Measurements from ENCODE around the gene NR1H2. TPM values are rescaled to one million over a fixed set of nuclear protein-coding genes. Genes with fewer than 3 reads are reported as not detected.
"Not testable (repeated sequence)": the region's sequence is repeated elsewhere in the genome, so short reads cannot be mapped to it uniquely, and the experiment has no call there.

The NR1H2 gene
- total and polyA plus RNA-seq, 8 donors: 47.4 to 241 (median 68.0) TPM

- intact Hi-C loops (cut with DNase I; ENCODE audit: low total_unique reads): no loop called here
- no peak for TF ChIP-seq POLR2AphosphoS5 (IDR thresholded peaks at IDR 0.05)
- TF ChIP-seq, protein P1, sequence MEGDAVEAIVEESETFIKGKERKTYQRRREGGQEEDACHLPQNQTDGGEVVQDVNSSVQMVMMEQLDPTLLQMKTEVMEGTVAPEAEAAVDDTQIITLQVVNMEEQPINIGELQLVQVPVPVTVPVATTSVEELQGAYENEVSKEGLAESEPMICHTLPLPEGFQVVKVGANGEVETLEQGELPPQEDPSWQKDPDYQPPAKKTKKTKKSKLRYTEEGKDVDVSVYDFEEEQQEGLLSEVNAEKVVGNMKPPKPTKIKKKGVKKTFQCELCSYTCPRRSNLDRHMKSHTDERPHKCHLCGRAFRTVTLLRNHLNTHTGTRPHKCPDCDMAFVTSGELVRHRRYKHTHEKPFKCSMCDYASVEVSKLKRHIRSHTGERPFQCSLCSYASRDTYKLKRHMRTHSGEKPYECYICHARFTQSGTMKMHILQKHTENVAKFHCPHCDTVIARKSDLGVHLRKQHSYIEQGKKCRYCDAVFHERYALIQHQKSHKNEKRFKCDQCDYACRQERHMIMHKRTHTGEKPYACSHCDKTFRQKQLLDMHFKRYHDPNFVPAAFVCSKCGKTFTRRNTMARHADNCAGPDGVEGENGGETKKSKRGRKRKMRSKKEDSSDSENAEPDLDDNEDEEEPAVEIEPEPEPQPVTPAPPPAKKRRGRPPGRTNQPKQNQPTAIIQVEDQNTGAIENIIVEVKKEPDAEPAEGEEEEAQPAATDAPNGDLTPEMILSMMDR (IDR thresholded peaks at IDR 0.05): peak in 1 of 7 experiments; percentile 30
- no peak overlapping the region for H3K27ac ChIP-seq
- peak overlapping the region; percentile 27 to 45 (median 38) for H3K4me3 ChIP-seq
- no peak for DNase-seq
- 1 to 5% (median 4%) methylated on average over 9 to 104 of the region's 104 CpGs for WGBS, 5 donors
- H3K27me3 ChIP-seq: peaks cover 6 to 93% (median 73%) of the 10 kb centered on the region in 3 donors
- H3K9me3 ChIP-seq: peaks cover 0 to 5% (median 0%) of the 10 kb centered on the region in 4 donors
- H3K4me1 ChIP-seq: peaks cover 26 to 64% (median 56%) of the 10 kb centered on the region in 4 donors
- no peaks in the 10 kb centered on the region for H3K36me3 ChIP-seq
Observed at GRCh38 chr19:50328224-50328872, 47.9 kb upstream of the NR1H2 start.

DNA sequence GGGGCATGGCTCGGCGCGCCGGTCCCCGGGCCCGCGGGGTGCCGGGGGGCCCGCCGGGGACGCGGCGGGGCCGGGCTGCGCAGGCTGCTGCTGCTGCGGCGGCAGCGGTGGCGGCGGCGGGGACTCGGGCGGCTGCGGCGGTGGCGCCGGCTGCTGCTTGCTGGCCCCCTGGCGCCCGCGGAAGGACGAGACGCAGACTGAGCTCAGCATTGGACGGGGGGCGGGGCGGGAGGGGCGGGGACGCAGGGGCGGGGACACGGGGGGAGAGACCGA, 47.4 kb upstream of the NR1H2 start:
- H3K27me3 ChIP-seq: peaks cover 10 to 97% (median 77%) of the 10 kb centered on the region in 3 donors
- H3K36me3 ChIP-seq: no peaks in the 10 kb centered on the region
- H3K4me1 ChIP-seq: peaks cover 26 to 68% (median 59%) of the 10 kb centered on the region in 4 donors
- no peak for TF ChIP-seq POLR2A (IDR thresholded peaks at IDR 0.05)
- 0 to 11% (median 3%) methylated on average over 3 to 40 of the region's 40 CpGs for WGBS, 5 donors
- intact Hi-C loops (cut with DNase I; ENCODE audit: low total_unique reads): no loop called here
- no peak overlapping the region for H3K27ac ChIP-seq
- H3K9me3 ChIP-seq: peaks cover 0 to 5% (median 0%) of the 10 kb centered on the region in 4 donors
- peak overlapping the region in 3 of 4 donors; percentile 34 to 45 (median 41) for H3K4me3 ChIP-seq
- DNase-seq: no peak

- WGBS, 5 donors: 0 to 3% (median 2%) methylated on average over 40 to 43 of the region's 43 CpGs
Observed at GRCh38 chr19:50329146-50329925, 46.9 kb upstream of the NR1H2 start, which contains the start of gene KCNC3. KCNC3 (minus strand) TSS chr19:50329377; CDS start chr19:50329082, 295 bp downstream.

DNA sequence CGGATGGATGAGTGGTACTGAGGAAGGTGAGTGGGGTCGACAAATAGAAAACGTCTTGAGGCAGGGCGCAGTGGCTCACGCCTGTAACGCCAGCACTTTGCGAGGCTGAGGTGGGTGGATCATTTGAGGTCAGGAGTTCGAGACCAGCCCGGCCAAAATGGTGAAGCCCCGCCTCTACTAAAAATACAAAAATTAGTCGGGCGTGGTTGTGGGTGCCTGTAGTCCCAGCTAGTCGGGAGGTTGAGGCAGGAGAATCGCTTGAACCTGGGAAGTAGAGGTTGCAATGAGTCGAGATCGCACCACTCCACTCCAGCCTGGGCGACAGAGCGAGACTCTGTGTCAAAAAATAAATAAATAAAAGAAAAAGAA, 46.3 kb upstream of the NR1H2 start:
- Histone ChIP-seq H3K4me3 (peak overlapping the region; percentile 12 to 23 (median 20)), H3K27ac (peak overlapping the region; percentile 44 to 78 (median 58)), H3K27me3 (peaks cover 10 to 98% (median 85%) of the 10 kb centered on the region in 3 donors), H3K4me1 (peaks cover 26 to 76% (median 66%) of the 10 kb centered on the region in 4 donors)
- 10 to 19% (median 17%) methylated on average over 18 of the region's 18 CpGs for WGBS, 5 donors
- H3K36me3 ChIP-seq; H3K9me3 ChIP-seq; DNase-seq; intact Hi-C loops (cut with DNase I; ENCODE audit: low total_unique reads): not testable (repeated sequence)

More at GRCh38 chr19:50329146-50329925, 46.9 kb upstream of the NR1H2 start, which contains the start of gene KCNC3:
- Histone ChIP-seq H3K27ac (peak within 1 kb of the TSS; percentile 44 to 78 (median 58)), H3K36me3 (no peaks in the 10 kb centered on the region), H3K27me3 (peaks cover 10 to 98% (median 80%) of the 10 kb centered on the region in 3 donors), H3K4me1 (peaks cover 26 to 73% (median 65%) of the 10 kb centered on the region in 4 donors), H3K9me3 (peaks cover 0 to 5% (median 0%) of the 10 kb centered on the region in 4 donors), H3K4me3 (peak within 1 kb of the TSS; percentile 27 to 45 (median 38))
- TF ChIP-seq EP300 (IDR thresholded peaks at IDR 0.05) (no peak), POLR2AphosphoS5 (IDR thresholded peaks at IDR 0.05) (peak in 1 of 3 donors; percentile 35), POLR2A (IDR thresholded peaks at IDR 0.05) (no peak)
- TF ChIP-seq, protein P1 (IDR thresholded peaks at IDR 0.05): no peak
- DNase-seq: peak; percentile 99
- intact Hi-C loops (cut with DNase I; ENCODE audit: low total_unique reads): no loop called here

DNA sequence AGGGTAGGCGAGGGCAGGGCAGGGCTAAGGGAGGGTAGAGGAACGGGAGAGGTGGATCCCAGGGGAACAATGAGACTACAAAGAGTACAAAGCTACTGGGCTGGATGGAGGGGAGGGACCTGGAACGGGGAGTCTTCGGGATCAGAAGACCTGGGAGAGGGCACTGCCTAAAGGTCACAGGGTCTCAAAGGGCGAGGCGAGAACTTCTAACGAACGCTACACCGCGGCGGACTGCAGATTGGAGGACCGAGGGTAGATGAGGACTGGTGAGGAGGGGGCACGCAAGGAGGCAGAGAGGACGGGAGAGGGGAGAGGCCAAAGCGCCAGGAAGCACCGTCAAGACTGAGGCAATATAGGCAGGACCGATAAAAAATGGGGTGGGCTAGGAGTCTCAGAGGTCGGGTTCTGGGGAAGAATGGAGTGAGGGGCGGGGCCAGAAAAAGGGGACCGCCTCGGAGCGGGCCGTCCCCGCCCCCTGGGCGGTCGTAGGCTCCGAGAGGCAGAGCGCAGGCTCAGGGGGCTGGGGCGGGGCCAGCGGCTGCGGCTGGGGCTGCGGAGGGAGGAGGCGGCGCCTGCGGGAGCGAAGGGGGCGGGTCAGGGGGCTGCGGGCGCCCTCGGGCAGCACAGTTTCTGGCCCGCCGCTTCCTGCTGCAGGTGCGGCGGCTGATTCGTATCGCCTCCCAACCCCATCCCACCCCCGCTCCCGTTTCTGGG, 45.7 kb upstream of the NR1H2 start:
- peaks cover 10 to 95% (median 92%) of the 10 kb centered on the region in 3 donors for H3K27me3 ChIP-seq
- peaks cover 26 to 73% (median 63%) of the 10 kb centered on the region in 4 donors for H3K4me1 ChIP-seq
- DNase-seq: peak; percentile 78 to 95
- WGBS, 5 donors: 2 to 5% (median 3%) methylated on average over 33 to 48 of the region's 48 CpGs
- intact Hi-C loops (cut with DNase I; ENCODE audit: low total_unique reads): no loop called here
- H3K27ac ChIP-seq: peak overlapping the region in 4 of 5 donors; percentile 42 to 78 (median 63)
- TF ChIP-seq, protein P1 (IDR thresholded peaks at IDR 0.05): no peak
- TF ChIP-seq POLR2AphosphoS5 (IDR thresholded peaks at IDR 0.05): no peak
- no peak for TF ChIP-seq POLR2A (IDR thresholded peaks at IDR 0.05)
- TF ChIP-seq EP300 (IDR thresholded peaks at IDR 0.05): no peak
- peaks cover 0 to 5% (median 0%) of the 10 kb centered on the region in 4 donors for H3K9me3 ChIP-seq
- no peaks in the 10 kb centered on the region for H3K36me3 ChIP-seq
- H3K4me3 ChIP-seq: peak overlapping the region; percentile 26 to 39 (median 31)
